Omental fat pad (tissue), 4 donors: ENCODE results near the gene ROS1. TPM values are rescaled to one million over a fixed set of nuclear protein-coding genes. Genes with fewer than 3 reads are reported as not detected.

Source experiments
- ATAC-seq: fragments of 150-250 bp; one replicate; pipeline ENCODE4 v1.9.1; 2016; ENCODE audit warnings: mild to moderate bottlenecking, moderate library complexity; ENCODE audit not compliant: low FRiP score
- DNase-seq: peaks from one replicate; pipeline ENCODE4 v3.0.0-alpha.2; 2019; ENCODE audit warnings: low spot score
- total RNA-seq, 4 donors: library from RNA; depleted of rRNA; stranded (reverse); fragments of >200 nt; gene quantifications; one replicate each; pipeline ENCODE4 v1.1.0, GENCODE V29; 2016
- TF ChIP-seq, protein P1 (sequence below), 3 donors: fragments of 450-650 bp; IDR thresholded peaks; one replicate each; pipeline ENCODE4 v1.5.1; 2016 to 2017; ENCODE audit warnings: antibody characterized with exemption in 3 of 3, mild to moderate bottlenecking in 3 of 3, moderate library complexity in 2 of 3

ROS1 gene
- total RNA-seq, 4 donors from 2014 or later = not detected

DNA sequence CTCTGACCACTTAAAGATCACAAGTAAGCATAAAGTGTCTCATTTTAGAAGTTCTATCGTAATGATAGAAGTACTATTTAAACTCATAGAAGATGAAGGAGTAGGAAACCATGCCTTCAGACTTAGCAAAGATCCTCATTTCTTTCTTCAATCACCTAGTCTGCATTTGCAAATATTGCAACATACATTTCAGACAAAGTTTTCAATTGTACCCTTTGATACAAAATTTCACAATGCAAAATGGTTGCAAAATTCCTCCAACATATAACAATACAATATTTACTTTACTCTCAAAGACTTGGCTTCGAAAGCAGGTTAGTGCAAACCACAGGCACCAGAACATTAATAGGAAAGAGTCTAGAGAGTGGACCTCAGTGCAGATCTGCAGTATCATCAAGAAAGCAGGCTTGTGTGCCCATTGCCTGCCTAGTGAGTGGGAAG lies 16.1 kb upstream of the ROS1 start:
- no peak for DNase-seq
- TF ChIP-seq, protein P1, sequence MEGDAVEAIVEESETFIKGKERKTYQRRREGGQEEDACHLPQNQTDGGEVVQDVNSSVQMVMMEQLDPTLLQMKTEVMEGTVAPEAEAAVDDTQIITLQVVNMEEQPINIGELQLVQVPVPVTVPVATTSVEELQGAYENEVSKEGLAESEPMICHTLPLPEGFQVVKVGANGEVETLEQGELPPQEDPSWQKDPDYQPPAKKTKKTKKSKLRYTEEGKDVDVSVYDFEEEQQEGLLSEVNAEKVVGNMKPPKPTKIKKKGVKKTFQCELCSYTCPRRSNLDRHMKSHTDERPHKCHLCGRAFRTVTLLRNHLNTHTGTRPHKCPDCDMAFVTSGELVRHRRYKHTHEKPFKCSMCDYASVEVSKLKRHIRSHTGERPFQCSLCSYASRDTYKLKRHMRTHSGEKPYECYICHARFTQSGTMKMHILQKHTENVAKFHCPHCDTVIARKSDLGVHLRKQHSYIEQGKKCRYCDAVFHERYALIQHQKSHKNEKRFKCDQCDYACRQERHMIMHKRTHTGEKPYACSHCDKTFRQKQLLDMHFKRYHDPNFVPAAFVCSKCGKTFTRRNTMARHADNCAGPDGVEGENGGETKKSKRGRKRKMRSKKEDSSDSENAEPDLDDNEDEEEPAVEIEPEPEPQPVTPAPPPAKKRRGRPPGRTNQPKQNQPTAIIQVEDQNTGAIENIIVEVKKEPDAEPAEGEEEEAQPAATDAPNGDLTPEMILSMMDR (IDR thresholded peaks at IDR 0.05) = no peak
- ATAC-seq = no peak

DNA sequence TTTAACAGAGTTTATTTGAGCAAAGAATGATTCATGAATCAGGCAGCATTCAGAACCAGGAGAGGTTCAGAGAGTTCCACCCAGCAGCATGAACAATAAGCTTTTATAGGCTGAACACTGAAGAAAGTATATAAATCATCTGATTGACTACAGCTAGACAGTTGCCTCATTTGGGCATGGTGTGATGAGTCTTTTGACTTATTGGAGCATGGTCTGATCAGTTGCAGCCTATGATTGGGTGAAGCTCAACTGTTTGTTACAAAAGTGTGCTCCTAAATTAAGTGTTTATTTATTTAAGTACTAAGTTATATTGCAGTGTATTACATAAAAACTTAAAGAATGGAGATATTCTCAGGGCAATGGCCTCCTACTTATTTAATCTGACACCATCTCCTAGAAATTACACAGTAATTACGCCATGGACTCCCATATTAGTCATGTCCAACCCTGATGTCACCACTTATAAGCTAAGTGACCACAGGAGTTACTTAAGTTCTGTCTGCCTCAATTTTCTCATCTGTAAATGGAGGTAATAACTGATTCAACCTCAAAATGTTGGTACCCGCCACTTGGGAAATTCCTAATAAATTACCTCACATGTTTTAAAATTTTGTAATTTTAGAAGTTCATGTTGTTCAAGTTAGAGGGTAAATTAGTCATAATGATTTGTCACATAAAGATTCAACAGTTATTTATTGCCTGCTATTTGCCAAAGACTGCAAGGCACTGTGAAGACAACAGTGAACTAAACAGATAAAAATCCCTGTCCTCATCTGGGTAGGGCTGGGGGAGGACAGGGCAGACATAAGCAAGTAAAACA lies 15.2 kb upstream of the ROS1 start:
- no peak for DNase-seq
- no peak for ATAC-seq
- TF ChIP-seq, protein P1 (IDR thresholded peaks at IDR 0.05) = no peak

DNA sequence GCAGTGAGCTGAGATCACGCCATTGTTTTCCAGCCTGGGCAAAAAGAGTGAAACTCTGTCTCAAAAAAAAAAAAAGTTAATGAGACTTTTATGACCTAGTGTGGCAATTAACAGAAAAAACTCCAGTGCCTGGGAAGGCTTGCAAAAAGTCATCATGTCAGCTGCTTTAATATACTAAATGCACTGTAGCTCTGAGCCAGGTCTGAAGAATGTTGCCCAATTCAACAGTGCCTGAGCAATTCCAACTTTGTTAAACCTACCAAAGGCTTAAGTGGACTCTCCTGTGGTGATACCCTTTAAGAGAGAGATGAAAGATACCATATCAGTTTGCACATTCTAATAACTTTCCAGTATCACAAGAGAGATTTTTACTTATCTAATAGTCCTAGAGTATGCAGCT lies 6.5 kb upstream of the ROS1 start:
- ATAC-seq = no peak
- DNase-seq = no peak
- TF ChIP-seq, protein P1 (IDR thresholded peaks at IDR 0.05) = no peak

DNA sequence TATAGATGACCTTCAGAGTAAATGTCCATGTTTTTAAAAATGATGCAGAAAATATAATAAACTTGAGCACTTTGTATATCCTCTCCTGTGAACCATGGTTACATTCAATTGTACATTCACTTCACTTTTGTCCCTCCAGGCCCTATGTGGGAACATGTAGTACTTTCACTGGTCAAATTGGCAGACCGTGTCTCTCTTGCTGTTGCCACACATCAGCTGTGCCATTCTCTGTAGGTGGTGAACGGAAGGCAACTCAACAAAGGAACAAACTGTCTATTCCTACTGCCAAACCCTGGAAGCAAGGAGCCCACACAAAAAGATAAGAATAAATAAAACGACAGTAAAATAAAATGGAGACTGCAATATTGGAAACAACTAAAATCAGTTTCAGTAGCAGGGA lies 2.0 kb downstream of the ROS1 start:
- ATAC-seq (no peak), DNase-seq (no peak)
- TF ChIP-seq, protein P1 (IDR thresholded peaks at IDR 0.05) = no peak

DNA sequence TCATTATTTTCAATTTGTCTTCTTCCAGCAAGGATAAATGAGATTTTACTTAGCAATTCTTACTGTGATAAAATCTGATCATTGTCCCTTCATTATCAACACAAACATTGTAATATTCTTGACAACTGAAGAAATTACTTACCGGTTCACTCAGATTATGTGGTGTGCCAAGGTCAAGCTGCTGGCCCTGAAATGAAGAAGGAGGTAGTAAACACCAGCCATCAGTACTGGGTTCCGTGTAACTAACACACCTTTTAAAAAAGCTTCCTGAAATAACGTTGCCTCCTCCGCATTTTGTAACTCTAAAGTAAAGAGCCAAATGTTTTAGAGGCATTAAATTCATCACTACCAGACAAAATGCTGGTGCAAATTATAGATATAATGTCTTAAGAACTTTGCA lies 7.4 kb downstream of the ROS1 start:
- TF ChIP-seq, protein P1 (IDR thresholded peaks at IDR 0.05) = no peak
- DNase-seq (no peak), ATAC-seq (no peak)

DNA sequence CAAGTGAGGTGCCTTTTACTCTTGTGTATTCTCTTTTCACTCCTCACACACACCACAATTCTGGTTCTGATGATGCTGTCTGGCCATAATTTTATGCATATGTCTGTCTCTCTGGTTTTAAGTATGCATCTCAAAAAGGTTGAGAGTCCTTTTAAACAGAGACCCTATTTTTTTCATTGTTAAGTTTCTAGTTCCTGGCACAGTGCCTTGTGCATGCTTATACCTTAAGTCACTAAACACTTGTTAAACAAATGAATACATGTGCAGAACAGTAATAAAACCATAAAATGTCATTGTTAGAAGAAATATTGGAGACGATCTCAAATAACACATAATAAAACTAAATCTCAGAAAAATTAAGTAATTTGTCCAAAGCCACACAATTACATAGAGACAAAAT lies 7.9 kb downstream of the ROS1 start:
- DNase-seq (no peak), ATAC-seq (no peak)
- TF ChIP-seq, protein P1 (IDR thresholded peaks at IDR 0.05) = no peak

DNA sequence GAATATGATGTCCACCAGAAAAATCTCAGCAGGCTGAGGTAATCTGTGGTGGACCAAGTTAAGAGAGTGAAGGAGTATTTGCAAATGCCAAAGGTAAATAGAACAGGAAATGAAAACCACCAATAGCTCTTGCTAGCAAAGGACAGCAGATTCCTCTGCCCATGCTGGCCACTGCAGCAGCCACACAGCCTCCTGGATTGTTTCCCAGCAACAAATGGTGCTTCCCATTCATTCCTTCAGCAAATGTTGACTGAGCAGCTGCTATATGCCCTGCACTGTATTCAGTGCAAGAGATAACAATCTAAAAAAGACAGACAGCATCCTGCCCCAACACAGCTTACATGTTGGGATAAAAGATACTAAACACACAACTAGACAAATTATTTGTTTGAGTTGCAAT lies 11.0 kb downstream of the ROS1 start:
- DNase-seq = no peak
- no peak for ATAC-seq
- TF ChIP-seq, protein P1 (IDR thresholded peaks at IDR 0.05) = no peak
